CD8-positive, alpha-beta memory T cell (primary cell): Measurements from ENCODE around the gene ST6GALNAC3. TPM values are rescaled to one million over a fixed set of nuclear protein-coding genes. Genes with fewer than 3 reads are reported as not detected.

Source experiments
- CTCF ChIA-PET: fragments of 350-600 bp; sonication (Branson Sonifier 250); formaldehyde crosslinking; loops from one replicate; lab custom pipeline; 2021; ENCODE audit warnings: antibody characterized with exemption; lab: Charles Lee
- POLR2A ChIA-PET: fragments of 350-600 bp; sonication (Branson Sonifier 250); formaldehyde crosslinking; loops from one replicate; lab custom pipeline; 2021; ENCODE audit warnings: antibody characterized with exemption; lab: Charles Lee
- DNase-seq, 5 donors: peaks; one replicate each; pipeline versions ENCODE4 v3.0.0 to v3.0.0-alpha.2; 2020 to 2022; ENCODE audit warnings: mixed read lengths in 1 of 5
- H3K27ac ChIP-seq: one replicate; pipeline ENCODE4 v1.7.0; 2013; ENCODE audit warnings: low read depth, mild to moderate bottlenecking, low read length, moderate library complexity
- H3K27me3 ChIP-seq: 2 replicates; pipeline ENCODE4 v1.7.0; 2013; ENCODE audit warnings: low read length, mild to moderate bottlenecking; ENCODE audit not compliant: insufficient read depth, poor library complexity, severe bottlenecking
- H3K36me3 ChIP-seq: 2 replicates; pipeline ENCODE4 v1.7.0; 2013; ENCODE audit warnings: mild to moderate bottlenecking, low read length, moderate library complexity; ENCODE audit not compliant: insufficient read depth
- H3K4me1 ChIP-seq: 2 replicates; pipeline ENCODE4 v1.7.0; 2013; ENCODE audit warnings: mild to moderate bottlenecking, low read length, moderate library complexity; ENCODE audit not compliant: insufficient read depth
- H3K4me3 ChIP-seq: 2 replicates; pipeline ENCODE4 v1.7.0; 2013; ENCODE audit warnings: mild to moderate bottlenecking, low read length
- H3K9me3 ChIP-seq: 2 replicates; pipeline ENCODE4 v1.7.0; 2013; ENCODE audit warnings: mild to moderate bottlenecking, low read length
- H3K27ac Mint-ChIP-seq, 8 donors: one replicate each; pipeline ENCODE4 v1.8.0; 2020 to 2021; ENCODE audit warnings: mixed read lengths in 8 of 8, mild to moderate bottlenecking in 6 of 8, inconsistent platforms in 3 of 8, moderate library complexity in 3 of 8
- H3K27me3 Mint-ChIP-seq, 2 donors: one replicate each; pipeline ENCODE4 v1.8.0; 2020 to 2021; ENCODE audit warnings: mixed read lengths in 2 of 2, mild to moderate bottlenecking in 1 of 2, moderate library complexity in 1 of 2
- H3K36me3 Mint-ChIP-seq, 3 donors: one replicate each; pipeline ENCODE4 v1.8.0; 2020 to 2021; ENCODE audit warnings: mixed read lengths in 3 of 3, inconsistent platforms in 1 of 3, mild to moderate bottlenecking in 1 of 3
- H3K4me1 Mint-ChIP-seq, 3 donors: one replicate each; pipeline ENCODE4 v1.8.0; 2020 to 2021; ENCODE audit warnings: mixed read lengths in 3 of 3, inconsistent platforms in 1 of 3, mild to moderate bottlenecking in 1 of 3
- H3K4me3 Mint-ChIP-seq, 7 donors: one replicate each; pipeline ENCODE4 v1.8.0; 2020 to 2021; ENCODE audit warnings: mixed read lengths in 7 of 7, mild to moderate bottlenecking in 6 of 7, moderate library complexity in 4 of 7, inconsistent platforms in 2 of 7
- H3K9me3 Mint-ChIP-seq, 5 donors: one replicate each; pipeline ENCODE4 v1.8.0; 2020 to 2022; ENCODE audit warnings: mixed read lengths in 5 of 5, mild to moderate bottlenecking in 3 of 5, moderate library complexity in 2 of 5, inconsistent platforms in 1 of 5
- polyA plus RNA-seq: library from polyadenylated mRNA; unstranded; fragments of 300-500 nt; fragmentation: Illumina TruSeq; gene quantifications from one replicate; pipeline ENCODE4 v1.2.3, GENCODE V29; 2021
- total RNA-seq, 2 experiments: library from RNA; stranded (reverse); gene quantifications; one replicate each; pipeline ENCODE4 v1.2.3, GENCODE V29; 2021

ST6GALNAC3 gene
- total and polyA plus RNA-seq, 3 experiments from 2014 or later: 0.33 to 1.8 TPM; not detected in 1

GRCh38 chr1:76230842-76231281 is 156.3 kb downstream of the ST6GALNAC3 start:
- no peaks in the 10 kb centered on the region for H3K4me1 ChIP-seq
- H3K27me3 ChIP-seq: no peaks in the 10 kb centered on the region
- H3K36me3 ChIP-seq: no peaks in the 10 kb centered on the region
- no peak overlapping the region for H3K27ac Mint-ChIP-seq
- POLR2A ChIA-PET: no interaction called here
- H3K9me3 ChIP-seq: no peaks in the 10 kb centered on the region
- H3K4me3 ChIP-seq: no peak overlapping the region
- no peak overlapping the region for H3K27ac ChIP-seq
- peaks cover 0 to 2% (median 0%) of the 10 kb centered on the region in 5 donors for H3K9me3 Mint-ChIP-seq
- no peak overlapping the region for H3K4me3 Mint-ChIP-seq
- H3K4me1 Mint-ChIP-seq: peaks cover 0 to 8% (median 8%) of the 10 kb centered on the region in 3 donors
- no peak for DNase-seq
- peaks cover 0 to 4% (median 0%) of the 10 kb centered on the region in 3 donors for H3K36me3 Mint-ChIP-seq
- no peaks in the 10 kb centered on the region for H3K27me3 Mint-ChIP-seq
- CTCF ChIA-PET: no interaction called here

GRCh38 chr1:76231320-76231719 is 156.8 kb downstream of the ST6GALNAC3 start:
- H3K27ac Mint-ChIP-seq: no peak overlapping the region
- no peak overlapping the region for H3K4me3 ChIP-seq
- H3K4me1 Mint-ChIP-seq: peaks cover 0 to 8% (median 8%) of the 10 kb centered on the region in 3 donors
- peaks cover 0 to 4% (median 0%) of the 10 kb centered on the region in 3 donors for H3K36me3 Mint-ChIP-seq
- no peak overlapping the region for H3K4me3 Mint-ChIP-seq
- POLR2A ChIA-PET: no interaction called here
- no peak overlapping the region for H3K27ac ChIP-seq
- H3K4me1 ChIP-seq: no peaks in the 10 kb centered on the region
- no peaks in the 10 kb centered on the region for H3K27me3 ChIP-seq
- CTCF ChIA-PET: no interaction called here
- no peaks in the 10 kb centered on the region for H3K27me3 Mint-ChIP-seq
- peaks cover 0 to 2% (median 0%) of the 10 kb centered on the region in 5 donors for H3K9me3 Mint-ChIP-seq
- H3K36me3 ChIP-seq: no peaks in the 10 kb centered on the region
- no peaks in the 10 kb centered on the region for H3K9me3 ChIP-seq
- no peak for DNase-seq

DNA sequence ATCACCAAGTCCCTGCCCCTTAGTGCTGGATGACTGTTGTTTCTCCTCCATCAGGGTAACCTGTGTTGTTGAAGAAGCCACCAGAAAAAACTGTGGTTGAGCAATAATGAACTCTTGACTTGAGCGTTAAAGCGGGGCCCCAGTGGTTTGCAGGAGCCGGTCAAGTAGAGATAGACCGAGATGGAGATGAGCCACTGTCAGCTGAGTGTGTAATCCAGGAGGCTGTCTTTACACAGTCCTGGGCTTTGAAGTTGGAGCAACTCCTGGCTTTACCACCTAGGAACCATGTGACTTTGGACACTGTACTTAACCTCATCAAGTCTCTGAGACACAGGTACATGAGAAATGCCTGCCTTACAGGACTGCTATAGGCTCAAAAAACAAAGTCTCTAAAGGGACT is 158.1 kb downstream of the ST6GALNAC3 start:
- Mint-ChIP-seq H3K9me3 (peaks cover 0 to 2% (median 0%) of the 10 kb centered on the region in 5 donors), H3K27me3 (no peaks in the 10 kb centered on the region), H3K27ac (no peak overlapping the region), H3K4me1 (peaks cover 0 to 8% (median 8%) of the 10 kb centered on the region in 3 donors), H3K36me3 (peaks cover 0 to 4% (median 0%) of the 10 kb centered on the region in 3 donors), H3K4me3 (no peak overlapping the region)
- H3K27ac ChIP-seq: no peak overlapping the region
- H3K9me3 ChIP-seq: no peaks in the 10 kb centered on the region
- no peaks in the 10 kb centered on the region for H3K4me1 ChIP-seq
- ChIA-PET CTCF (no interaction called here), POLR2A (no interaction called here)
- no peaks in the 10 kb centered on the region for H3K36me3 ChIP-seq
- DNase-seq: no peak
- no peaks in the 10 kb centered on the region for H3K27me3 ChIP-seq
- no peak overlapping the region for H3K4me3 ChIP-seq

DNA sequence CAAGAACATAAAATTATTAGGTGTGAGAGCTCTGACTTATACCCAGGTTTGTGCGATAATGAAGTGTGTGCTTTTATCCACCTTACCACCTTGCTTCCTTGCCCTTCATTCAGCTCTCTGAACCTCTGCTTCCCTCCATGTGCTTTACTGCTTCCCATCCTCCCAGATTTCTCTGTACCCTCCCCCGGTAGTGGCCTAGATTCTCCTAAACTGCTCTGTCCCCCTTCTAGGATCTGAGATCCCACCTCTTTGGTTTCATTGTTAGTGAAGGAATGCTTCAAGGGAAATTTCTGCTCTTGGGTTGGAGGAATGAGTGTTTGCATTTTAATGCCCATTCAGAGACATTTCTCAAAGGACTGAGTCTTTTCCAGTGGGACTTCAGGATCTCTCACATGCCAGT is 159.5 kb downstream of the ST6GALNAC3 start:
- Mint-ChIP-seq H3K27ac (no peak overlapping the region), H3K9me3 (peaks cover 0 to 2% (median 0%) of the 10 kb centered on the region in 5 donors), H3K27me3 (no peaks in the 10 kb centered on the region), H3K4me3 (no peak overlapping the region), H3K4me1 (peaks cover 0 to 6% (median 4%) of the 10 kb centered on the region in 3 donors), H3K36me3 (peaks cover 0 to 4% (median 0%) of the 10 kb centered on the region in 3 donors)
- Histone ChIP-seq H3K36me3 (no peaks in the 10 kb centered on the region), H3K4me1 (no peaks in the 10 kb centered on the region), H3K27ac (no peak overlapping the region), H3K4me3 (no peak overlapping the region), H3K27me3 (no peaks in the 10 kb centered on the region), H3K9me3 (no peaks in the 10 kb centered on the region)
- DNase-seq: no peak
- POLR2A ChIA-PET: no interaction called here
- CTCF ChIA-PET: no interaction called here

DNA sequence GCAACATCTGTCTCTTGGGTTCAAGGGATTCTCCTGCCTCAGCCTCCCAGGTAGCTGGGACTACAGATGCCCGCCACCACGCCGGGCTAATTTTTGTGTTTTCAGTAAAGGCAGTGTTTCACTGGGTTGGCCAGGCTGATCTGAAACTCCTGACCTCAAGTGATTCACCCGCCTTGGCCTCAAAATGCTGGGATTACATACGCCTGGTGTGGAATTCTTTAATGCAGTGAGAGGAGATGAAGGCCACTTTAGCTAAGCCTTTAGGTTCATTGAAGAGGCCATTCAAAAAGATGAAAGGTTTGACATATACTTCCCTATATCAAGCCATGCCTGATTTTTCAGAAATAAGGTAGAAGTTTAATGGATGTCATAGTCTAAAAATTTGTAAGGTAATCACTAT is 162.7 kb downstream of the ST6GALNAC3 start:
- peaks cover 0 to 4% (median 0%) of the 10 kb centered on the region in 3 donors for H3K36me3 Mint-ChIP-seq
- H3K27me3 ChIP-seq: no peaks in the 10 kb centered on the region
- no peaks in the 10 kb centered on the region for H3K36me3 ChIP-seq
- ChIA-PET POLR2A (no interaction called here), CTCF (no interaction called here)
- DNase-seq: no peak
- H3K9me3 ChIP-seq: no peaks in the 10 kb centered on the region
- no peaks in the 10 kb centered on the region for H3K27me3 Mint-ChIP-seq
- no peak overlapping the region for H3K4me3 Mint-ChIP-seq
- H3K27ac Mint-ChIP-seq: no peak overlapping the region
- H3K4me1 ChIP-seq: no peaks in the 10 kb centered on the region
- H3K27ac ChIP-seq: no peak overlapping the region
- no peaks in the 10 kb centered on the region for H3K4me1 Mint-ChIP-seq
- peaks cover 0 to 2% (median 0%) of the 10 kb centered on the region in 5 donors for H3K9me3 Mint-ChIP-seq
- no peak overlapping the region for H3K4me3 ChIP-seq

GRCh38 chr1:76238094-76238628 is 163.6 kb downstream of the ST6GALNAC3 start:
- no peaks in the 10 kb centered on the region for H3K27me3 Mint-ChIP-seq
- H3K27me3 ChIP-seq: no peaks in the 10 kb centered on the region
- CTCF ChIA-PET: no interaction called here

DNA sequence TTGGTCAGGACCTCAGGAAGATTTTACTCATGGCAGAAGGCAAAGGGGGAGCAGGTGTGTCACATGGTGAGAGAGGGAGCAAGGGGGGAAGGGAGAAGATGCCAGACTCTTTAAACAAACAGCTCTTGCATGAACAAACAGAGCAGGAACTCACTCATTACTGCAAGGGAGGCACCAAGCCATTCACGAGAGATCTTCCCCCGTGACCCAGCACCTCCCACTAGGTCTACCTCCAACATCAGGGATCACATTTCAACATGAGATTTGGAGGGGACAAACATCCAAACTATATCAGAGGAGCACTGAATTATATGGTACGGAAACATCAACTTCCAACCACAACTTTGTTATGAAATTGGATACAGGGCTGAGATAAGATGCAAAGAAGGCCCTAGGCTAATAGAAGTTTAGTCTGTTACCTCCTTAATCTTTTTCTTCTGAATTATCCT is 164.9 kb downstream of the ST6GALNAC3 start:
- POLR2A ChIA-PET: interaction anchor here (0.7 kb wide), 1 partner anchor 28 kb away, joined by 5 read pairs; no protein-coding TSS in a partner anchor
- H3K27me3 ChIP-seq: no peaks in the 10 kb centered on the region
- H3K27ac ChIP-seq: no peak overlapping the region
- no peak overlapping the region for H3K27ac Mint-ChIP-seq
- DNase-seq: no peak
- H3K4me3 Mint-ChIP-seq: no peak overlapping the region
- H3K36me3 Mint-ChIP-seq: peaks cover 0 to 1% (median 0%) of the 10 kb centered on the region in 3 donors
- H3K9me3 Mint-ChIP-seq: peaks cover 1 to 17% (median 7%) of the 10 kb centered on the region in 5 donors
- no peaks in the 10 kb centered on the region for H3K9me3 ChIP-seq
- CTCF ChIA-PET: no interaction called here
- H3K36me3 ChIP-seq: no peaks in the 10 kb centered on the region
- no peaks in the 10 kb centered on the region for H3K27me3 Mint-ChIP-seq
- no peaks in the 10 kb centered on the region for H3K4me1 ChIP-seq
- no peak overlapping the region for H3K4me3 ChIP-seq
- H3K4me1 Mint-ChIP-seq: no peaks in the 10 kb centered on the region

More at GRCh38 chr1:76238094-76238628, 163.6 kb downstream of the ST6GALNAC3 start:
- no peak overlapping the region for H3K4me3 ChIP-seq
- DNase-seq: no peak
- no peak overlapping the region for H3K27ac ChIP-seq
- H3K36me3 Mint-ChIP-seq: peaks cover 0 to 4% (median 0%) of the 10 kb centered on the region in 3 donors
- POLR2A ChIA-PET: no interaction called here
- H3K4me1 Mint-ChIP-seq: no peaks in the 10 kb centered on the region
- no peaks in the 10 kb centered on the region for H3K4me1 ChIP-seq
- H3K9me3 ChIP-seq: no peaks in the 10 kb centered on the region
- H3K36me3 ChIP-seq: no peaks in the 10 kb centered on the region
- no peak overlapping the region for H3K4me3 Mint-ChIP-seq
- peaks cover 0 to 5% (median 0%) of the 10 kb centered on the region in 5 donors for H3K9me3 Mint-ChIP-seq
- H3K27ac Mint-ChIP-seq: no peak overlapping the region

DNA sequence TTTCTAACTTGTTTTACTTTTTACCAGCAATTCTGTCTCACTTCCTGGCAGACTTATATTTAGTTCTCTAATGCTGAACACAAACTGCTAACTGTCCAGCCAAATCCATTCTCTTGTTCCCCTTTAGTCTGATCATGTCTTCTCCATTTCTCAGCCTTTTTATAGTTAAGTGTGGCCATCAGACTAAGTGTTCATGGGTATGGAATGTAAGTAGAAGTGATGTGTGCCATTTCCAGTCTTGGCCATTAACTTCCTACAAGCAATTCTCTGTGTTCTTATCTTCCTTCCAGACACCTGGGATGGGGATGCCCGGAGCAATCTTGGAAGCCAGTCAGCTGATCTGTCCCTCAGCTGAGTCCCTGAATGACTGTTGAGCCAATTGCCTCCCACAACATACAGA is 165.8 kb downstream of the ST6GALNAC3 start:
- H3K4me1 Mint-ChIP-seq: no peaks in the 10 kb centered on the region
- no peak overlapping the region for H3K27ac ChIP-seq
- H3K4me1 ChIP-seq: no peaks in the 10 kb centered on the region
- ChIA-PET CTCF (no interaction called here), POLR2A (no interaction called here)
- DNase-seq: no peak
- H3K4me3 Mint-ChIP-seq: no peak overlapping the region
- H3K27me3 ChIP-seq: no peaks in the 10 kb centered on the region
- H3K27ac Mint-ChIP-seq: no peak overlapping the region
- peaks cover 2 to 23% (median 12%) of the 10 kb centered on the region in 5 donors for H3K9me3 Mint-ChIP-seq
- H3K27me3 Mint-ChIP-seq: no peaks in the 10 kb centered on the region
- H3K9me3 ChIP-seq: no peaks in the 10 kb centered on the region
- H3K36me3 ChIP-seq: no peaks in the 10 kb centered on the region
- H3K4me3 ChIP-seq: no peak overlapping the region
- H3K36me3 Mint-ChIP-seq: peaks cover 0 to 3% (median 0%) of the 10 kb centered on the region in 3 donors
